HepG2 (cell line): ENCODE measurements around the gene CDH13. TPM values are rescaled to one million over a fixed set of nuclear protein-coding genes. Genes with fewer than 3 reads are reported as not detected.

ENCODE experiments used
- ATAC-seq: fragments of 200-7000 bp; cut with Tn5 transposase; 3 replicates; pipeline ENCODE4 v1.9.1; 2020; ENCODE audit warnings: mild to moderate bottlenecking, moderate library complexity
- BruUV-seq: library from RNA; stranded (reverse); fragments of 400-500 nt; replicated peaks from 2 replicates; lab custom pipeline; 2021; lab: Mats Ljungman, UMichigan
- CTCF ChIA-PET: fragments of 300-600 bp; formaldehyde crosslinking; extraction: SDS; loops from one replicate; lab custom pipeline; 2021; ENCODE audit warnings: low total read pairs, inconsistent platforms, low intra/inter-chr PET ratio; lab: Yijun Ruan, JAX
- POLR2A ChIA-PET: fragments of 350-600 bp; sonication (Branson Sonifier 250); formaldehyde crosslinking; loops from one replicate; lab custom pipeline; 2020; ENCODE audit warnings: antibody characterized with exemption, inconsistent platforms; lab: Yijun Ruan, JAX
- DNase-seq: peaks from one replicate; pipeline ENCODE4 v3.0.0-alpha.2; 2015; ENCODE audit warnings: low spot score
- FAIRE-seq: peaks from 3 replicates; lab custom pipeline; 2011; peaks lifted over from hg19 to GRCh38; lab: Jason Lieb, UNC
- H2AFZ ChIP-seq: one replicate; pipeline ENCODE4 v1.6.1; 2011; ENCODE audit warnings: low read length, inconsistent platforms
- H3K27ac ChIP-seq: fragments of 300-600 bp; 3 replicates; pipeline ENCODE4 v1.8.0; 2011; ENCODE audit warnings: mixed run types, mild to moderate bottlenecking, mixed read lengths, low read length, inconsistent platforms; ENCODE audit not compliant: insufficient read depth; ENCODE audit errors: extremely low read length
- H3K27me3 ChIP-seq, 2 experiments: fragments of 200-600 bp in 1 of 2; 2 replicates in 1 of 2; 3 replicates in 1 of 2; pipeline versions ENCODE4 v1.6.0 to v1.8.0; 2011; ENCODE audit warnings: low read length in 2 of 2, mild to moderate bottlenecking in 2 of 2, moderate library complexity in 2 of 2, inconsistent platforms in 1 of 2; ENCODE audit not compliant: insufficient read depth in 2 of 2, control insufficient read depth in 1 of 2
- H3K36me3 ChIP-seq, 2 experiments: fragments of 200-600 bp in 1 of 2; replicated peaks in 1 of 2; 2 replicates in 1 of 2; 3 replicates in 1 of 2; pipeline versions ENCODE4 v1.5.1 to v1.8.0; 2011; ENCODE audit warnings: low read length in 2 of 2, inconsistent platforms in 1 of 2; ENCODE audit not compliant: insufficient read depth in 2 of 2, control insufficient read depth in 1 of 2
- H3K4me1 ChIP-seq: 2 replicates; pipeline ENCODE4 v1.5.1; 2012; ENCODE audit warnings: low read length, inconsistent platforms; ENCODE audit not compliant: insufficient read depth
- H3K4me2 ChIP-seq: 2 replicates; pipeline ENCODE4 v1.6.0; 2011; ENCODE audit warnings: low read depth, low read length, inconsistent platforms
- H3K4me3 ChIP-seq, 3 experiments: fragments of 200-600 bp in 1 of 3; sonication (generic), shearing (Covaris generic) in 1 of 3; replicated peaks in 1 of 3; 2 replicates each; pipeline ENCODE4 v1.5.1; 2011 to 2016; ENCODE audit warnings: low read length in 3 of 3, inconsistent platforms in 2 of 3, low read depth in 2 of 3, mild to moderate bottlenecking in 2 of 3, control low read depth in 1 of 3, mixed read lengths in 1 of 3; ENCODE audit not compliant: insufficient read depth in 1 of 3
- H3K79me2 ChIP-seq: one replicate; pipeline ENCODE4 v1.6.1; 2011; ENCODE audit warnings: low read length, inconsistent platforms; ENCODE audit not compliant: insufficient read depth
- H3K9ac ChIP-seq: 2 replicates; pipeline ENCODE4 v1.6.0; 2011; ENCODE audit warnings: mild to moderate bottlenecking, low read depth, low read length, inconsistent platforms; ENCODE audit not compliant: insufficient read depth
- H3K9me3 ChIP-seq: 2 replicates; pipeline ENCODE4 v1.5.1; 2012; ENCODE audit warnings: mild to moderate bottlenecking, low read length
- H4K20me1 ChIP-seq: 2 replicates; pipeline ENCODE4 v1.6.0; 2011; ENCODE audit warnings: inconsistent platforms, mild to moderate bottlenecking, low read length, moderate library complexity; ENCODE audit not compliant: insufficient read depth
- ATRX ChIP-seq: sonication (generic); formaldehyde crosslinking; IDR thresholded peaks from 2 replicates; pipeline ENCODE4 v1.4.0; 2020; ENCODE audit warnings: missing genetic modification reagents, borderline replicate concordance
- CBX5 ChIP-seq: sonication (generic); formaldehyde crosslinking; IDR thresholded peaks from 2 replicates; pipeline ENCODE4 v1.4.0; 2020; ENCODE audit warnings: missing genetic modification reagents, borderline replicate concordance
- IRF9 ChIP-seq: sonication (generic); formaldehyde crosslinking; IDR thresholded peaks from 2 replicates; pipeline ENCODE4 v1.8.0; 2022; ENCODE audit warnings: missing genetic modification reagents, mild to moderate bottlenecking, borderline replicate concordance
- NFYB ChIP-seq: sonication (generic); formaldehyde crosslinking; IDR thresholded peaks from 2 replicates; pipeline ENCODE4 v1.4.0; 2020; ENCODE audit warnings: missing genetic modification reagents
- POLR2A ChIP-seq, 2 experiments: IDR thresholded peaks; 2 replicates each; pipeline ENCODE4 v1.6.1; 2011; ENCODE audit warnings: low read depth in 2 of 2, low read length in 2 of 2, mild to moderate bottlenecking in 1 of 2, moderate library complexity in 1 of 2; ENCODE audit not compliant: insufficient read depth in 1 of 2
- RAD21 ChIP-seq: fragments of 450-650 bp; formaldehyde crosslinking; IDR thresholded peaks from 2 replicates; pipeline ENCODE4 v1.5.0; 2020; ENCODE audit warnings: mild to moderate bottlenecking
- RARG ChIP-seq: sonication (generic); formaldehyde crosslinking; IDR thresholded peaks from 2 replicates; pipeline ENCODE4 v1.4.0; 2020; ENCODE audit warnings: low read depth, mild to moderate bottlenecking, missing genetic modification reagents
- ZBTB10 ChIP-seq: sonication (generic); formaldehyde crosslinking; IDR thresholded peaks from 2 replicates; pipeline ENCODE4 v1.4.0; 2020; ENCODE audit warnings: missing genetic modification reagents, borderline replicate concordance
- ZBTB21 ChIP-seq: sonication (generic); formaldehyde crosslinking; IDR thresholded peaks from 2 replicates; pipeline ENCODE4 v1.4.0; 2020; ENCODE audit warnings: missing genetic modification reagents
- ZNF160 ChIP-seq: sonication (generic); formaldehyde crosslinking; IDR thresholded peaks from 2 replicates; pipeline ENCODE4 v1.8.0; 2022; ENCODE audit warnings: mild to moderate bottlenecking, inconsistent platforms, missing genetic modification reagents
- ZNF256 ChIP-seq: sonication (generic); formaldehyde crosslinking; conservative IDR thresholded peaks from 2 replicates; pipeline ENCODE4 v1.4.0; 2020; ENCODE audit warnings: missing genetic modification reagents
- ZNF354B ChIP-seq: sonication (generic); formaldehyde crosslinking; IDR thresholded peaks from 2 replicates; pipeline ENCODE4 v1.8.0; 2022; ENCODE audit warnings: mild to moderate bottlenecking, missing genetic modification reagents
- ZNF615 ChIP-seq: sonication (generic); formaldehyde crosslinking; IDR thresholded peaks from 2 replicates; pipeline ENCODE4 v1.5.0; 2020; ENCODE audit warnings: mild to moderate bottlenecking, missing genetic modification reagents, borderline replicate concordance
- ZNF672 ChIP-seq: sonication (generic); formaldehyde crosslinking; IDR thresholded peaks from 2 replicates; pipeline ENCODE4 v1.8.1; 2022; ENCODE audit warnings: missing genetic modification reagents
- ZSCAN21 ChIP-seq: sonication (generic); formaldehyde crosslinking; IDR thresholded peaks from 2 replicates; pipeline ENCODE4 v1.8.0; 2022; ENCODE audit warnings: mild to moderate bottlenecking, missing genetic modification reagents, moderate library complexity, borderline replicate concordance
- WGBS: methylation state at CpG from one replicate; pipeline ENCODE4 v1.1.6; 2017; ENCODE audit warnings: low lambda C conversion rate; 5-methylcytosine and 5-hydroxymethylcytosine counted together
- in situ Hi-C: cut with HindIII; loops from 2 replicates; pipeline ENCODE4 v1.10.0; 2017; ENCODE audit warnings: low pct_unique_long_range_greater_than_20kb; ENCODE audit not compliant: extremely low pct_ligation_motif_present
- intact Hi-C: fragments of 100-400 bp; cut with micrococcal nuclease; formaldehyde crosslinking; loops from one replicate; pipeline ENCODE4 v1.10.0; 2022; ENCODE audit not compliant: unreplicated experiment
- polyA plus RNA-seq, 8 experiments: library from polyadenylated mRNA; depleted of rRNA in 3 of 8; stranded (reverse) in 7 of 8; unstranded in 1 of 8; fragments of >200 nt; fragmentation: Illumina TruSeq in 4 of 8; extraction: Trizol in 4 of 8; gene quantifications; 2 replicates each; pipeline versions ENCODE4 v1.2.1 to v1.2.3, GENCODE V29; 2011 to 2016; ENCODE audit warnings: low read depth in 4 of 8, missing spikeins in 1 of 8, mixed read lengths in 1 of 8; ENCODE audit not compliant: insufficient read depth in 1 of 8
- total RNA-seq, 5 experiments: library from RNA; depleted of rRNA; stranded (reverse); fragments of >200 nt; fragmentation: Illumina TruSeq; extraction: Trizol; gene quantifications; 2 replicates each; pipeline ENCODE4 v1.2.3, GENCODE V29; 2016; ENCODE audit warnings: low read depth in 1 of 5
- TF ChIP-seq, protein P1 (sequence below): sonication (generic); formaldehyde crosslinking; IDR thresholded peaks from 2 replicates; pipeline ENCODE4 v1.5.0; 2020; ENCODE audit warnings: missing genetic modification reagents
- TF ChIP-seq, protein P2 (sequence below): sonication (generic); formaldehyde crosslinking; IDR thresholded peaks from 2 replicates; pipeline ENCODE4 v1.4.0; 2020; ENCODE audit warnings: low read depth, mild to moderate bottlenecking, missing genetic modification reagents

The CDH13 gene
- total and polyA plus RNA-seq, 2 of the 13 experiments (the other 11 are each of a cell fraction or from before 2014, with no cell fraction given), result not detected

DNA sequence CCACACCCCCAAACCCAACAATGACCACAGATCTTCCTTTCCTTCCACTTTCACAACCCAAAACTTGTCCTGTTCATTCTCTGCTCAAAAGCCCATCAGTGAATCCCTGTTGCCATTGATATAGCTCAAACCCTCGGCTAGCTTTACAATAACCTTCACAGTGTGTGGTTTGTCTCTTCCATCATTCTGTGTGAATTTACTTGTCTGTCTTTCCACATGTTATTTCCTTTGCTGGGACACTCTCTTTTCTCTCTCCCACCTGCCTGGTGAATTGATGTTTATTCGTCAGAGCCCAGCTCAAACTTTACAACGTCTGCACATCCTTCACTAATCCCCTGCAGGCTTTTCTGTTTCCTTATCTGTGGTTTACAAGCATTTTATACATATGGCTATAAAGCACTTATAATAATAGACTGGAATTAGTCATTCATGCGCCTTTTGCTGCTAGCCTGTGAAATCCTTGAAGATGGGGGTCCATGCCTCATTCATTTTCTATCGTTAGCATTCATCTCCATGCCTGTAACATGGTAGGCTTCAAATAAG is 114.4 kb downstream of the CDH13 start:
- Histone ChIP-seq H3K36me3 (no peaks in the 10 kb centered on the region), H3K27me3 (no peaks in the 10 kb centered on the region), H2AFZ (no peak overlapping the region), H3K4me3 (no peak overlapping the region), H3K27ac (no peak overlapping the region), H3K4me2 (no peak overlapping the region), H3K79me2 (no peaks in the 10 kb centered on the region), H4K20me1 (no peaks in the 10 kb centered on the region), H3K9ac (no peak overlapping the region), H3K9me3 (no peaks in the 10 kb centered on the region), H3K4me1 (no peaks in the 10 kb centered on the region)
- no peak for ATAC-seq
- WGBS, result 10% methylated on average over 5 of the region's 5 CpGs
- ChIA-PET CTCF (no interaction called here), POLR2A (no interaction called here)
- in situ Hi-C loops, result no loop called here
- no peak for DNase-seq
- BruUV-seq, result no TSS peak
- TF ChIP-seq RARG (no peak), CBX5 (CRISPR knock-in tag) (no peak), RAD21 (CRISPR knock-in tag) (no peak), ZNF672 (CRISPR knock-in tag) (no peak), ZNF354B (CRISPR knock-in tag) (no peak), ZSCAN21 (CRISPR knock-in tag) (no peak), ZNF160 (CRISPR knock-in tag) (no peak), IRF9 (CRISPR knock-in tag) (no peak), ZNF256 (no peak), ZBTB10 (no peak), POLR2A (IDR thresholded peaks at IDR 0.05; ENCODE audit: insufficient read depth in 1 of 2, low read depth in 2 of 2, low read length in 2 of 2) (no peak), ZNF615 (CRISPR knock-in tag) (no peak), ATRX (CRISPR knock-in tag) (no peak), ZBTB21 (no peak), NFYB (no peak)
- TF ChIP-seq, protein P1, sequence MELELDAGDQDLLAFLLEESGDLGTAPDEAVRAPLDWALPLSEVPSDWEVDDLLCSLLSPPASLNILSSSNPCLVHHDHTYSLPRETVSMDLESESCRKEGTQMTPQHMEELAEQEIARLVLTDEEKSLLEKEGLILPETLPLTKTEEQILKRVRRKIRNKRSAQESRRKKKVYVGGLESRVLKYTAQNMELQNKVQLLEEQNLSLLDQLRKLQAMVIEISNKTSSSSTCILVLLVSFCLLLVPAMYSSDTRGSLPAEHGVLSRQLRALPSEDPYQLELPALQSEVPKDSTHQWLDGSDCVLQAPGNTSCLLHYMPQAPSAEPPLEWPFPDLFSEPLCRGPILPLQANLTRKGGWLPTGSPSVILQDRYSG, result no peak
- TF ChIP-seq, protein P2, sequence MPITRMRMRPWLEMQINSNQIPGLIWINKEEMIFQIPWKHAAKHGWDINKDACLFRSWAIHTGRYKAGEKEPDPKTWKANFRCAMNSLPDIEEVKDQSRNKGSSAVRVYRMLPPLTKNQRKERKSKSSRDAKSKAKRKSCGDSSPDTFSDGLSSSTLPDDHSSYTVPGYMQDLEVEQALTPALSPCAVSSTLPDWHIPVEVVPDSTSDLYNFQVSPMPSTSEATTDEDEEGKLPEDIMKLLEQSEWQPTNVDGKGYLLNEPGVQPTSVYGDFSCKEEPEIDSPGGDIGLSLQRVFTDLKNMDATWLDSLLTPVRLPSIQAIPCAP (CRISPR knock-in tag), result no peak
- intact Hi-C loops, result no loop called here
- FAIRE-seq, result no peak
